ENCODE results near the gene CTNNA2. TPM values are rescaled to one million over a fixed set of nuclear protein-coding genes. Genes with fewer than 3 reads are reported as not detected.
"Not testable (repeated sequence)": the region's sequence is repeated elsewhere in the genome, so short reads cannot be mapped to it uniquely, and the experiment has no call there.

The CTNNA2 gene
- total RNA-seq, 1 donor from 2014 or later: 15.0 TPM

DNA sequence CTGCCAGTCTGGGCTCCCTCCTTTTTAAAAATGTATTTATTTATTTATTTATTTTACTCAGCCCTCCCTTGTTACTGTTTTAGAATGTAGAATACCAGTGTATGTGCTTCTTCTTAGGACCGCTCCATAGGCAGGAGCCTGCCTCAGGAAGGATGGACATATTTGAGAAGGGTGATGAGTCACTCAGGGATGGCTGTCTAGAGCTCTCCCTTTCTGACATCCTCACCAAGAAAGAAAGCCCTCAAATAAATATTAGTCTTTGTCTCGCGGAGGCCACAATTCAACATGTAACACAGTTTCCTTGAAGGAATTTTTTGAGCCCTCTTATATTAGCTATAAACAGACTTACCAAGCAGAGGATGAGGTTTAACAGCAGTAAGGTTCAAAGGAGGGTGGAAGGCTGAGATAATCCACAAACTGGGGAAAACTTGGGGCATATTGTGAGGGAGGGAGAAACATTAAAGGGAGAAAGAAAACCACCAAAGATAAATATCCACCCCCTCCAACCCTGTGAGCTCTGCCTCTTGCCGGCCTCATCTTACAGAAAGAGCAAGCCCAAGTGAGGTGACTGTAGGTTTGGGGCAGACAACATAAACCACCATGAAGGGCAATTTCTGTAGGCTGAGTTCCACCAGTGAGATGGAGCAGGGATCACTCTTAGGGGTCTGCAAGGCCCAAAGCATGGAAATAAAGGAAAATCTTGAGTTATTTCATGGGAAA lies 628.3 kb downstream of the CTNNA2 start:
- Mint-ChIP-seq H3K9me3 (peaks cover 5% of the 10 kb centered on the region), H3K27me3 (no peaks in the 10 kb centered on the region), H3K4me1 (ENCODE audit: unreplicated experiment) (peaks cover 11% of the 10 kb centered on the region), H3K27ac (no peak overlapping the region), H3K36me3 (no peaks in the 10 kb centered on the region), H3K4me3 (no peak overlapping the region)
- no peak for DNase-seq (ENCODE audit: extremely low spot score, unreplicated experiment)
- TF ChIP-seq, protein P1, sequence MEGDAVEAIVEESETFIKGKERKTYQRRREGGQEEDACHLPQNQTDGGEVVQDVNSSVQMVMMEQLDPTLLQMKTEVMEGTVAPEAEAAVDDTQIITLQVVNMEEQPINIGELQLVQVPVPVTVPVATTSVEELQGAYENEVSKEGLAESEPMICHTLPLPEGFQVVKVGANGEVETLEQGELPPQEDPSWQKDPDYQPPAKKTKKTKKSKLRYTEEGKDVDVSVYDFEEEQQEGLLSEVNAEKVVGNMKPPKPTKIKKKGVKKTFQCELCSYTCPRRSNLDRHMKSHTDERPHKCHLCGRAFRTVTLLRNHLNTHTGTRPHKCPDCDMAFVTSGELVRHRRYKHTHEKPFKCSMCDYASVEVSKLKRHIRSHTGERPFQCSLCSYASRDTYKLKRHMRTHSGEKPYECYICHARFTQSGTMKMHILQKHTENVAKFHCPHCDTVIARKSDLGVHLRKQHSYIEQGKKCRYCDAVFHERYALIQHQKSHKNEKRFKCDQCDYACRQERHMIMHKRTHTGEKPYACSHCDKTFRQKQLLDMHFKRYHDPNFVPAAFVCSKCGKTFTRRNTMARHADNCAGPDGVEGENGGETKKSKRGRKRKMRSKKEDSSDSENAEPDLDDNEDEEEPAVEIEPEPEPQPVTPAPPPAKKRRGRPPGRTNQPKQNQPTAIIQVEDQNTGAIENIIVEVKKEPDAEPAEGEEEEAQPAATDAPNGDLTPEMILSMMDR (conservative IDR thresholded peaks at IDR 0.05): no peak

DNA sequence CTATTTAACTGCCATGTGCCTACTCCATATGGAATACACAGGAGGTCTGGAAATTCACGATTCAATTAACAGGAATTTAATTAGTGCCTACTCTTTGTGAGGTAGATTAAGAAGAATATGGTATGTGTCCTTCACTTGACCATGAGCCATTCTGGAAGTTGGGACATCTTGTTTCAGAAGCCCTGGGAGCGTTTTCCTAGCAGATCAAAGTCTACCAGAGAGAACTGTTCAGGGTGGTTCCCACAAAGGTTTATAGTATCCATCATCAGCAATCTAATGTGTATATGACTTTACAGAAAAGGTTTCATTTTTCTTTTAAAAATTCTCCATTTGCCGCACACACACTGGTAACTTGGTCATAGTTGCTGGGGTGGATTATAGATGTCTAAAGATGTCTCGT lies 632.6 kb downstream of the CTNNA2 start:
- TF ChIP-seq, protein P1 (conservative IDR thresholded peaks at IDR 0.05): no peak
- H3K27me3 Mint-ChIP-seq: no peaks in the 10 kb centered on the region
- H3K4me1 Mint-ChIP-seq (ENCODE audit: unreplicated experiment): peaks cover 11% of the 10 kb centered on the region
- no peaks in the 10 kb centered on the region for H3K36me3 Mint-ChIP-seq
- no peaks in the 10 kb centered on the region for H3K9me3 Mint-ChIP-seq
- no peak overlapping the region for H3K27ac Mint-ChIP-seq
- DNase-seq (ENCODE audit: extremely low spot score, unreplicated experiment): no peak
- no peak overlapping the region for H3K4me3 Mint-ChIP-seq

DNA sequence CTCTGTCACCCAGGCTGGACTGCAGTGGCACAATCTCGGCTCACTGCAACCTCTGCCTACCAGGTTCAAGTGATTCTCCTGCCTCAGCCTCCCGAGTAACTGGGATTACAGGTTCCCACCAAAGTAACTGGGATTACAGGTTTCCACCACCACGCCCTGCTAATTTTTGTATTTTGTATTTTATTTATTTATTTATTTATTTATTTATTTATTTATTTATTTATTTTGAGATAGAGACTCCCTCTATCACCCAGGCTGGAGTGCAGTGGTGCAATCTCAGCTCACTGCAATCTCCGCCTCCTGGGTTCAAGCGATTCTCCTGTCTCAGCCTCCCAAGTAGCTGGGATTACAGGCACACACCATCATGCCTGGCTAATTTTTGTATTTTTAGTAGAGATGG lies 633.9 kb downstream of the CTNNA2 start:
- H3K4me1 Mint-ChIP-seq (ENCODE audit: unreplicated experiment): peaks cover 11% of the 10 kb centered on the region
- not testable (repeated sequence) for H3K27me3 Mint-ChIP-seq; H3K27ac Mint-ChIP-seq; H3K36me3 Mint-ChIP-seq; DNase-seq (ENCODE audit: extremely low spot score, unreplicated experiment); H3K4me3 Mint-ChIP-seq; H3K9me3 Mint-ChIP-seq

DNA sequence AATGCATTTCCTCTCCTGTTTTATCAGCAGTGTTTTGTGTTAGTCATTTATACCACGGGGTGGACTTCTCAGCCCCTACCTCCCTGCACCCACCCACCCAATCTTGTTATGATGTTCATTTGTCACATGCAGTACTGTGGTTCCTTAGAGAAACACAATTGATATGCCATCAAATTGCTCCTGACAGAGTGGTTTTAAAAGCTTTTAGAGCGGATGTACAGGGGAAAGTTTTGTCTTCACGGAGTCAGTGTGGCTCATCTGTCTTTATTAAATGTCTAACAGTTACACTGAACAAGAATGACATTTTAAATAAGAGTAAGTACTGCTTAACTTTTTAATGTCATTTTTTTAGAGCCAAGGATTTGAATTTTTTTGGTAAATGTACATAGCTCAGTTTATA lies 634.8 kb downstream of the CTNNA2 start:
- no peak for DNase-seq (ENCODE audit: extremely low spot score, unreplicated experiment)
- no peaks in the 10 kb centered on the region for H3K27me3 Mint-ChIP-seq
- no peak overlapping the region for H3K4me3 Mint-ChIP-seq
- TF ChIP-seq, protein P1 (conservative IDR thresholded peaks at IDR 0.05): no peak
- H3K9me3 Mint-ChIP-seq: no peaks in the 10 kb centered on the region
- no peak overlapping the region for H3K27ac Mint-ChIP-seq
- H3K36me3 Mint-ChIP-seq: no peaks in the 10 kb centered on the region
- peaks cover 11% of the 10 kb centered on the region for H3K4me1 Mint-ChIP-seq (ENCODE audit: unreplicated experiment)

DNA sequence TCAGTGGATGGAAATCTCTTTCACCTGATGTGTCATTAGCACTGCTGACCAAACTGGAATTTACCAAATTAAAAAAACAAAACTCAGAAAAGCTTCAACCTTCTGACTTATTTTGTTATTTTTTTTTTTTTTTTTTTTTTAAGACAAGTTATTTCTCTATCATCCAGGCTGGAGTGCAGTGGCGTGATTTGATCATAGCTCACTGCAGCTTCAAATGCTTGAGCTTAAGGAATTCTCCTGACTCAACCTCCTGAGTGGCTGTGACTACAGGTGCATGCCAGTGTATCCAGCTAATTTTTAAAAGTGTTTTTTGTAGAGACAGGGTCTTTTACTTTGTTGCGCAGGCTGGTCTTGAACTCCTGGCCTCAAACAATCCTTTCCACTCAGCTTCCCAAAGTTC lies 636.1 kb downstream of the CTNNA2 start:
- TF ChIP-seq, protein P1 (conservative IDR thresholded peaks at IDR 0.05): no peak
- H3K4me1 Mint-ChIP-seq (ENCODE audit: unreplicated experiment): peaks cover 2% of the 10 kb centered on the region
- no peak overlapping the region for H3K27ac Mint-ChIP-seq

DNA sequence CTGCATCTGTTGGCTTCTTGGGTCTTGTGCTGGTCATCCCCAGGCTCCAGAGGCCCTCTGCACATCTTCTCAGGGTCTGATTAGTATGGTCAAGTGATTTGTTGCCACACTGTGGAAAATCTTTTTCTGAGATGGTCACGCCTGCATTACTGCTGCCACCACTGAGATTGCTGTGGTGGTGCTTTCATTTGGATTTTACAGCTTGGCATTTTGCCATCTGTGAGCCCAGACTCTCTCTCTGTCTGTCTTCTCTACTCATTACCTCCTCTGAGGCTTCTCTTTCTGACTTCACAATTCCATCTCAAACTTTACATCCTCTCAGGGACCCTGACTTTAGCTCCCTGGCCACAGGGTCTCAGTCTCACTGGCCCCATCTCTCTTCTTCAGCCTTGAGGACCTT lies 637.1 kb downstream of the CTNNA2 start:
- Mint-ChIP-seq H3K27me3 (no peaks in the 10 kb centered on the region), H3K27ac (no peak overlapping the region), H3K4me1 (ENCODE audit: unreplicated experiment) (no peaks in the 10 kb centered on the region), H3K36me3 (no peaks in the 10 kb centered on the region), H3K4me3 (no peak overlapping the region), H3K9me3 (no peaks in the 10 kb centered on the region)
- DNase-seq (ENCODE audit: extremely low spot score, unreplicated experiment): no peak
- TF ChIP-seq, protein P1 (conservative IDR thresholded peaks at IDR 0.05): no peak

More for the DNA sequence above, 636.1 kb downstream of the CTNNA2 start:
- Mint-ChIP-seq H3K36me3 (no peaks in the 10 kb centered on the region), H3K27me3 (no peaks in the 10 kb centered on the region), H3K4me3 (no peak overlapping the region), H3K9me3 (no peaks in the 10 kb centered on the region)
- DNase-seq (ENCODE audit: extremely low spot score, unreplicated experiment): no peak
